ENCODE measurements around the gene KCNJ10. TPM values are rescaled to one million over a fixed set of nuclear protein-coding genes. Genes with fewer than 3 reads are reported as not detected.

KCNJ10 gene
- polyA plus RNA-seq, 1 donor = 0.52 TPM

DNA sequence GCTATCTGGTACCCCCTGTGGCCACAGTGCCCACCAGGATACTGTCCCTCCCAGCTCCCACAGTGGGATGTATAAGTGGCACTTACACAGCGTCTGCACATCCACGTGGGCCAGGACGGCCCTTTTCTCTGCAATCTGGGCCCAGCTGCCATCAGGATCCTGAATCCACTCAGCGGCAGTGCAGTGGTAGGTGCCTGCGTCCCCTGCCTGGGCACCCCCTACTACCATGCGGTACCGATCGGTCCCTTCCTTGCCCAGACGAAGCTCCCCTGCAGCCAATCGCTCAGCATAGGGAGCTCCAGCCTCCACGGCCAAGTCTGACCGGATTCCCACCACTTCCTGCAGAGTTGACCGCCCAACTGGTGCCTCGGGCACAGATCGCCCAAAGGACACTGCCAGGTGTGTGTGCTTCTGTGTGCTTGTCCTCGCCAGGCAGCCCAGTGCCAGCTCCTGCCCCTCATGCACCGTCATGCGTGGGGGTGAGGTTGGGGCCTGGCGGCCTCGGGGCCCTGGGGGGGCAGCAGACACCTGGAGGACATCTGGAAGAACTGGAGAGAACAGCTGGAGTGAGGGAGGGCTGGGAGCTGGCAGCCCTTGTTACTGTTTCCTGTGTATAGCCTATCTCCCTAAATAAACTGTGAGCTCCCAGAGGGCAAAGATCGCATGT lies 23.8 kb upstream of the KCNJ10 start:
- Histone ChIP-seq H3K4me3 (ENCODE audit: low read length) (no peak overlapping the region), H3K27me3 (ENCODE audit: control insufficient read depth, insufficient read depth, low read length) (no peaks in the 10 kb centered on the region), H3K27ac (ENCODE audit: low read length) (no peak overlapping the region), H3K4me1 (ENCODE audit: control insufficient read depth, insufficient read depth, low read length) (peaks cover 35% of the 10 kb centered on the region), H3K36me3 (ENCODE audit: control insufficient read depth, insufficient read depth, low read length) (peaks cover 46% of the 10 kb centered on the region), H3K9me3 (ENCODE audit: control insufficient read depth, low read depth, low read length) (no peaks in the 10 kb centered on the region)
- WGBS (ENCODE audit: insufficient coverage, low lambda C conversion rate) = no CpG with 5 or more reads among the region's 21 CpGs
- DNase-seq = peak in 1 of 2 donors; percentile 58

DNA sequence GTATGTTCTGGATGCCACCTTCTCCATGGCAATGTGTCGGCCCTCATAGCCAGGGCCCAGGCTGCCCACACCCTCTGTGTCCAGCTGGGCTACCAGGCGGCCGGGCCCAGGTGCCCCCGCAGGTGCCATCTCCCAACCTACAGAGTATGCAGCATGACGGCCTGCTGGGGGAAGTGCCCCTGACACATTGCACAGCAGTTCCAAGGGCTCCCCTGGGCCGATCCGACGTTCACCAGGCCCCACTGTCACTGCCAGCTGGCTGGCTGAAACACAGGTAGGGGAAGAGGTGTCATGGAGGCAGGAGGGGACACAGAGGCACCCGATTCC lies 23.1 kb upstream of the KCNJ10 start:
- H3K36me3 ChIP-seq (ENCODE audit: control insufficient read depth, insufficient read depth, low read length) = peaks cover 51% of the 10 kb centered on the region
- H3K27me3 ChIP-seq (ENCODE audit: control insufficient read depth, insufficient read depth, low read length) = no peaks in the 10 kb centered on the region
- no peak for DNase-seq
- H3K4me3 ChIP-seq (ENCODE audit: low read length) = no peak overlapping the region
- peaks cover 35% of the 10 kb centered on the region for H3K4me1 ChIP-seq (ENCODE audit: control insufficient read depth, insufficient read depth, low read length)
- H3K9me3 ChIP-seq (ENCODE audit: control insufficient read depth, low read depth, low read length) = no peaks in the 10 kb centered on the region
- WGBS (ENCODE audit: insufficient coverage, low lambda C conversion rate) = no CpG with 5 or more reads among the region's 9 CpGs
- H3K27ac ChIP-seq (ENCODE audit: low read length) = no peak overlapping the region

DNA sequence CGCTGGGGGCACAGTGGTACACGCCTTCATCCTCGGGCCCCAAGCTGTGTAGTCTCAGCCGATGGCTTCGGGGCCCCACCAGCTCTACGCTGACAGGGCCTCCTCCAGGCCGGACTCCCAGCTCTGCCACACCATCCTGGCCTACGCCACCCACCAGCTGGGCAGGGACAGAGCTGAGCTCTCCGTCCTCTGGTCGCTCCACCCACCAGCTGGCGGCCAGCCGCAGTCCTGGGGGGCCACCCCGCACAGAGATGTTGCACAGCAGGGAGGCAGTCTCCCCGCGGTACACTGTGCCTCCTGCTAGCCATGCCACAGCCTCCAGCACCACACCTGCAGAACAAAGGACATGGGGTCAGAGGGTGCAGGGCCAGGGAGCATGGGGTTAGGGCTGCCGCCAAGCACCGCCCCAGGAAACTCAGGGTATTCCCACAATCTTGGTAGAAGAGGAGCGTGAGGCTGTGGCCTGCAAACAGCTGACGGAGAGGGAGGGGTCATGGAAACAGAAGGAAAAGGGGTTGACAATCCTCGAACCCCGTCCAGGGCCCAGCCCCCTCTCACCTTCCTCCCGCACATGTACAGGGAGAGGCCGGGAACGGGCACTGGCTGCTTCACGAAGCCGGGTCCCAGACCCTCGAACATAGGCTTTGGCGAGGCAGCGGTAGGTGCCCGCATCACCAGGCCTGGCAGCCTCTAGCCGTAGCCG lies 22.6 kb upstream of the KCNJ10 start:
- Histone ChIP-seq H3K27ac (ENCODE audit: low read length) (no peak overlapping the region), H3K36me3 (ENCODE audit: control insufficient read depth, insufficient read depth, low read length) (peaks cover 51% of the 10 kb centered on the region), H3K4me1 (ENCODE audit: control insufficient read depth, insufficient read depth, low read length) (peaks cover 32% of the 10 kb centered on the region), H3K9me3 (ENCODE audit: control insufficient read depth, low read depth, low read length) (no peaks in the 10 kb centered on the region), H3K4me3 (ENCODE audit: low read length) (no peak overlapping the region), H3K27me3 (ENCODE audit: control insufficient read depth, insufficient read depth, low read length) (no peaks in the 10 kb centered on the region)
- no peak for DNase-seq
- WGBS (ENCODE audit: insufficient coverage, low lambda C conversion rate) = no CpG with 5 or more reads among the region's 32 CpGs

DNA sequence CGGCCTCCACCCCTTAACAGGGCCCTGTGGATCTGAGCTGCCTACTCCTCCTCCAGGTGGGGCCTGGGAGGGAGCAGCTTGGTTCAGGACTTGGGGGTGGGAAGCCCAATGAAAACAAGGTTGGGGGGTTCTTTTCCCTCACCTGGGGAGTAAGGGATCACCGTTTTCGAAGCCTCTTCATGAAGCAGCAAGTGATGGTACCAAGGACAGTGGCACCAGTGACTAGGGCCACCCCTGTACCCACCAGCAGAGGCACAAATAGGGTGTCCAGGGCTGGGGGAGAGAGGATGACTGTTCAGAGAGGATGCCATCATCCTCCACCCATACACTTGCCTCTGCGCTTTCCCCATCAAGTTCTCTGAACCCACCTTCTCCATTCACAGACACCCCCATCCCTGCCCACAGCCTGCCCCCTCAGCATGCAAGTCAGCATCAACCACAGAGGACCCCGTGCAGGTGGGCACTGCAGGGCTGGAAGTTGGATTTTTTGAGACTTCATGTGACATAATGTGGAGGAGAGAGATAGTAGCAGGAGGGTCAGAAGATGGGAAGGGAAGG lies 21.8 kb upstream of the KCNJ10 start:
- WGBS (ENCODE audit: insufficient coverage, low lambda C conversion rate) = no CpG with 5 or more reads among the region's 5 CpGs
- H3K27me3 ChIP-seq (ENCODE audit: control insufficient read depth, insufficient read depth, low read length) = no peaks in the 10 kb centered on the region
- H3K36me3 ChIP-seq (ENCODE audit: control insufficient read depth, insufficient read depth, low read length) = peaks cover 54% of the 10 kb centered on the region
- no peak for DNase-seq
- peaks cover 24% of the 10 kb centered on the region for H3K4me1 ChIP-seq (ENCODE audit: control insufficient read depth, insufficient read depth, low read length)
- H3K27ac ChIP-seq (ENCODE audit: low read length) = no peak overlapping the region
- H3K4me3 ChIP-seq (ENCODE audit: low read length) = no peak overlapping the region
- H3K9me3 ChIP-seq (ENCODE audit: control insufficient read depth, low read depth, low read length) = no peaks in the 10 kb centered on the region

DNA sequence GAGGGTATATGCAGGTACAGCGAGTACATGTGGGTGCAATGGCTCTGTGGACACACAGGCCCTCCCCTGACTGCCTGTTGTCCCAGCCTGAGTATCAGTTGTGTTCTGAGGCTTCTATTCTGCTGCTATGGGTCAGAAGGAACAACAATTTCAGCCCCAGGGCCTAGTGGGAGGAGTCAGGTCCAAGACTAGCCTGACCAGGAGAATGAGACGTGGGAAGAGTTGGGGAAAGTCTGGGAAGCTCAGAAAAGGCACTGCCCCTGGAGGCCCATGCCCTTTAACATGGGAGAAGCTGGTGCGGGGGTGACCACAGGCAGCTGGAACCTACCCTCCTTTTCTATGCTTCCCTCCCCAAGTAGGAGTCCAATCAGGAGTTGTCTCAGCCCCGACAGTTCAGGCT lies 20.8 kb upstream of the KCNJ10 start:
- Histone ChIP-seq H3K27me3 (ENCODE audit: control insufficient read depth, insufficient read depth, low read length) (no peaks in the 10 kb centered on the region), H3K4me1 (ENCODE audit: control insufficient read depth, insufficient read depth, low read length) (peaks cover 17% of the 10 kb centered on the region), H3K36me3 (ENCODE audit: control insufficient read depth, insufficient read depth, low read length) (peaks cover 57% of the 10 kb centered on the region), H3K27ac (ENCODE audit: low read length) (no peak overlapping the region), H3K9me3 (ENCODE audit: control insufficient read depth, low read depth, low read length) (no peaks in the 10 kb centered on the region), H3K4me3 (ENCODE audit: low read length) (no peak overlapping the region)
- no peak for DNase-seq
- WGBS (ENCODE audit: insufficient coverage, low lambda C conversion rate) = no CpG with 5 or more reads among the region's 4 CpGs

DNA sequence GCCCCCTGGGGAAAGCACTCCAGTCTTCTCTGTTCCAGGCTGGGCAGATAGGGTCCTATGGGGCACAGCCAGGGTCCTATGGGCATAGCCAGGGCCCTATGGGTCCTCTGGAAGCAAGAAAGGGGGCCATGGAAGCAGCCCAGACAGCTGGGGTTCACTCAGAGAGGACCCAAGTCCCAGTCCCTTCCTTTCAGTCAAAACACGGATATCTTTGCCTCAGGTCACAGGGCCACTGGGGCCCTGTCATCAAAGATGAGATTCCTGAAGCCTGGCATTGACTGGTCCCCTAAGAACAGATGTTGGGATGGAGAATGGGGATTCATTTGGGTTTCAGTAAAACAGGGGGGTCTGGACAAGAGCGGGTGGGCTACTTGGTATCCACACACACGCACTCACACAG lies 19.9 kb upstream of the KCNJ10 start:
- no peak for DNase-seq
- H3K36me3 ChIP-seq (ENCODE audit: control insufficient read depth, insufficient read depth, low read length) = peaks cover 56% of the 10 kb centered on the region
- no peaks in the 10 kb centered on the region for H3K27me3 ChIP-seq (ENCODE audit: control insufficient read depth, insufficient read depth, low read length)

DNA sequence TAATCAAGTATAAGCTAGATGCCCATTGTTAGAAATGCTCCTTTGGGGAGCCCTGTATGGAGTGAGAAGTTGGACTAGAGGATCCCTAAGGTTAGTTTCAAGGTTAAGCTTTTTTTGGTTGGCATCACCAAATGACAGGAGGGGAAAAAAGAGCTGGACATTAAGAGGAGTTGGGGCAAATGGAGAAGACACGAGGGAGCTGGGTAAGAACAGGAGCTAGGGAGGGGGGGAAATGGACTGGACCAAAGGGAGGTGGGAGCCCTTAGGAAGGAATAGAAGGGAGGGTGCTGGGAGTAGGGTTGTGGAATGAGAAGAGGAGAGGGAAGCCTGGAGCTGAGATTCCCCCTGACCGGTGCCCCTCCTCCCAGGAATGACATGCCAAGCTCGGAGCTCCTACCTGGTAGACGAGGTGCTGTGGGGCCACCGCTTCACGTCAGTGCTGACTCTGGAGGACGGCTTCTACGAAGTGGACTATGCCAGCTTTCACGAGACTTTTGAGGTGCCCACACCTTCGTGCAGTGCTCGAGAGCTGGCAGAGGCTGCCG lies 17.2 kb upstream of the KCNJ10 start:
- H3K27ac ChIP-seq (ENCODE audit: low read length) = no peak overlapping the region
- peaks cover 37% of the 10 kb centered on the region for H3K36me3 ChIP-seq (ENCODE audit: control insufficient read depth, insufficient read depth, low read length)
- DNase-seq = no peak
- H3K4me3 ChIP-seq (ENCODE audit: low read length) = no peak overlapping the region
- peaks cover 6% of the 10 kb centered on the region for H3K4me1 ChIP-seq (ENCODE audit: control insufficient read depth, insufficient read depth, low read length)
- WGBS (ENCODE audit: insufficient coverage, low lambda C conversion rate) = 100% methylated on average over 1 of the region's 12 CpGs
- peaks cover 22% of the 10 kb centered on the region for H3K27me3 ChIP-seq (ENCODE audit: control insufficient read depth, insufficient read depth, low read length)
- H3K9me3 ChIP-seq (ENCODE audit: control insufficient read depth, low read depth, low read length) = peaks cover 8% of the 10 kb centered on the region

More for the DNA sequence above, 19.9 kb upstream of the KCNJ10 start:
- no CpG with 5 or more reads among the region's 3 CpGs for WGBS (ENCODE audit: insufficient coverage, low lambda C conversion rate)
- no peaks in the 10 kb centered on the region for H3K9me3 ChIP-seq (ENCODE audit: control insufficient read depth, low read depth, low read length)
- H3K4me3 ChIP-seq (ENCODE audit: low read length) = no peak overlapping the region
- H3K27ac ChIP-seq (ENCODE audit: low read length) = no peak overlapping the region
- peaks cover 11% of the 10 kb centered on the region for H3K4me1 ChIP-seq (ENCODE audit: control insufficient read depth, insufficient read depth, low read length)

DNA sequence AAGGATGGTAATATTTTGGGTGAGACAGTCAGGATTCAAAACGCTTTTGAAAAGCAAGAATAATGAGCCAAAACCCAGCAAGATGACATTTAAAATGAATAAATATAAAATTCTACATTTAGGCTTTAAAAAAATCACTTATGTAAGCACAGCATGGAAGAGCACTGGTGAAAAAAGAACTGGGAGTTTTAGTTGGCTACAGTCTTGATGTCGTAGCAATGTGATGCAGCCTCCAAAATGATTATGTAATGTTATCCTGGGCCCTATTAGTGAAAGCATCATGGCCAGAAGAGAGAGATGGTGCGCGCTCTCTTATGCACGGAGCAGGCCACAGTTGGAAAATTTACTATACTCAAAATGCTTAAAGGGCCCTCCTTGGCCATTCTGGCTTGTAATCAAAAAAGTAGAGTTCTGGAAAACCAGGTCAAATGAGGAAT lies 16.5 kb upstream of the KCNJ10 start:
- peaks cover 6% of the 10 kb centered on the region for H3K4me1 ChIP-seq (ENCODE audit: control insufficient read depth, insufficient read depth, low read length)
- peaks cover 29% of the 10 kb centered on the region for H3K27me3 ChIP-seq (ENCODE audit: control insufficient read depth, insufficient read depth, low read length)
- no peak overlapping the region for H3K4me3 ChIP-seq (ENCODE audit: low read length)
- H3K27ac ChIP-seq (ENCODE audit: low read length) = no peak overlapping the region
- peaks cover 30% of the 10 kb centered on the region for H3K36me3 ChIP-seq (ENCODE audit: control insufficient read depth, insufficient read depth, low read length)
- no CpG with 5 or more reads among the region's 5 CpGs for WGBS (ENCODE audit: insufficient coverage, low lambda C conversion rate)
- H3K9me3 ChIP-seq (ENCODE audit: control insufficient read depth, low read depth, low read length) = peaks cover 8% of the 10 kb centered on the region
- no peak for DNase-seq

DNA sequence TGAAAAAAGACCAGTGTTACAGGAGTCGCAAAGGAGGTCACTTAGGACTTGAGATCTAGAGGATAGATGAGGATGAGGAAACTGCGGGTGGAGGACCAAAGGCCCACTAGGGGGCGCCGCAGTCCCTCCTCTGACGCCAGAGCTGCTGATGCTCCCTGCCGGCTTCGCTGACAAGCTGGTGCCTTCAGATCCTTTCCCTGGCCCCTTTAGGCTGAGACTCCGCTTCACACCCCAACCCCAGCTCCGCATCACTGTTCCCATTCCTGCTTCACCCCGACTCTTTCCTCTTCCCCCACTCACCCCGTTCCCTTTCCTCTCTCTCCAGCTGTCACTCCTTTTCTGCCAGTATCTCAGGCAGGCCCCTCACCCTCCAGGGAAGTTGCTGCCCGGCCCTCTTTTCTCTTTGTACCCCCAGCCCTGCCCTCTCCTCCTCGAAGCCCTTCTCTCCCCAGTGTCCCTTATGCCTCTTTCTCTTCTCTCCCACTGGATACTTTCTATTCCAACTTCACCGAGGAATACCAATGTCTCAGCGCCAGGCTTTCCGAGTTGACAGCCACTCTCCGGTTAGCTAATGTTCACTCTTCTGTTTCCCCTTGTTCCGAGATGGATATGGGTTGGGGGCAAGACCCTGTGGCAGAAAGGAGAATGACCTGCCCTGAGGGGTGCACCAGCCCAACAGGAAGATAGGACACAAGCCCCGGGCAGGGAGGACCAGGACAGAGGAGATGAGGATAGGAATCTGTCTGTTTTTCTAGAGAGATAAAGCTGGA lies 15.9 kb upstream of the KCNJ10 start:
- H3K27me3 ChIP-seq (ENCODE audit: control insufficient read depth, insufficient read depth, low read length) = peaks cover 35% of the 10 kb centered on the region
- DNase-seq = peak; percentile 60 to 61
- WGBS (ENCODE audit: insufficient coverage, low lambda C conversion rate) = 50% methylated on average over 4 of the region's 19 CpGs
- no peak overlapping the region for H3K27ac ChIP-seq (ENCODE audit: low read length)
- H3K4me1 ChIP-seq (ENCODE audit: control insufficient read depth, insufficient read depth, low read length) = peaks cover 6% of the 10 kb centered on the region
- peaks cover 25% of the 10 kb centered on the region for H3K36me3 ChIP-seq (ENCODE audit: control insufficient read depth, insufficient read depth, low read length)
- no peak overlapping the region for H3K4me3 ChIP-seq (ENCODE audit: low read length)
- peaks cover 8% of the 10 kb centered on the region for H3K9me3 ChIP-seq (ENCODE audit: control insufficient read depth, low read depth, low read length)

DNA sequence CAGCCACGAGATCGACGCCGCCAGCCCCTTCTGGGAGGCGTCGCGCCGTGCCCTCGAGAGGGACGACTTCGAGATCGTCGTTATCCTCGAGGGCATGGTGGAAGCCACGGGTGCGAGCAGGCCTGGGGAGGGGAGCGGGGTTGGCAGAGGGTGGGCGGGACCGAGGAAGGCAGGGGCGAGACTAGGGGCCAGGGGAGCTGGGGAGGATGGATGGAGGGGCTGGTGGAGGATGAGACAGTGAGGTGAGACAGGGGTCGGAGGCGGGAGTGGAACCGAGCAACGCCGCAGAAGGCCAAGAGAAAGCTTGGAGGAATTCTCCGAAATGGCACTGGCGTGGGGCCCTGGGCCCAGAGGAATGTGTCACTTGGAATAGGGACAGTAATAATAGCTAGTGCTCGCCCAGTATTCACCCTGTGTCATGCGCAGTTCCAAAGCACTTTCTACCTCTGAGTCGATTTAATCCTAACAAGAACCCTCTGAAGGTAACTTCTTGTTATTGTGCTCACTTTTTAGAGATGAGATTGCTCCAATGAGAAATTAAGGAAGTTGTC lies 14.9 kb upstream of the KCNJ10 start:
- no peak overlapping the region for H3K27ac ChIP-seq (ENCODE audit: low read length)
- no peak for DNase-seq
- H3K9me3 ChIP-seq (ENCODE audit: control insufficient read depth, low read depth, low read length) = peaks cover 8% of the 10 kb centered on the region
- H3K4me1 ChIP-seq (ENCODE audit: control insufficient read depth, insufficient read depth, low read length) = peaks cover 6% of the 10 kb centered on the region
- H3K36me3 ChIP-seq (ENCODE audit: control insufficient read depth, insufficient read depth, low read length) = peaks cover 18% of the 10 kb centered on the region
- H3K4me3 ChIP-seq (ENCODE audit: low read length) = no peak overlapping the region
- no CpG with 5 or more reads among the region's 30 CpGs for WGBS (ENCODE audit: insufficient coverage, low lambda C conversion rate)
- peaks cover 46% of the 10 kb centered on the region for H3K27me3 ChIP-seq (ENCODE audit: control insufficient read depth, insufficient read depth, low read length)
